GM18517 (cell line): ENCODE data around the gene PARD3.

Experiments used
- ATAC-seq: cut with Tn5 transposase; IDR thresholded peaks from one replicate; pipeline ENCODE4 v1.9.1; 2021; ENCODE audit warnings: mild to moderate bottlenecking, moderate library complexity; ENCODE audit not compliant: unreplicated experiment

The PARD3 gene

DNA sequence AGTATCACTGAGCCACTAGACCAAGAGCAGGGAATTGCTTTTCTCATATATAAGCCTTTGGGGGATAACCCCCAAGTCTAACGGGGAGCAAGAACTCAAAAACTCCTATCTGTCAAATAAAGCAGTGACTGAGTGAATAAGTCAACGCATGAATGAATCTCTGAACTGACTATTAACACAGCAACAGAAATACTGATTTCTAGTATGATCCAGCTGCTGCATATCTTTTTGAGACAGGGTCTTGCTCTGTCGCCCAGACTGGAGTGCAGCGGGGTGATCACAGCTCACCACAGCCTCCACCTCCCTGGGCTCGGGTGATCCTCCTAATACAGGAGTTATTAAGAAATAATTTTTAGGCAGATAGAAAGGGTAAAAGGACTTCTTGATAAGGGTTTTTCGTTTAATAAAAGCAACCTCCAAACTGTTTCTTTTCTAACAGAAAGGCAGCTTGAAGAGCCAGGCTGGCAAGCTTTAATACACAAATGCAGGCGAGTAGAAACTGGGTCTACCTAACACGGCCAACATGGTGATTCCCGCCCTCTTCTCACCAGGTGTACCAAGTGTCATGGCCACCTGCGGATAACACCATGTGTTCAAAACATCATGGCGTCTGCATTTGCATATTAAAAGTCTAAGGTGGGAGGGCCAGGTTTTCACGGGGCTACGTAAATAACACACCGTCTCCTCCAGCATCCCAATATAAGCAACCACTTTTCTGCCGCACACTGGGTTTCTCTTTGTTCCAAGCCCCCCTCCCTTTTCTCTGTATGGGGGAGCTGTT lies 631.9 kb downstream of the PARD3 start:
- no peak for ATAC-seq

DNA sequence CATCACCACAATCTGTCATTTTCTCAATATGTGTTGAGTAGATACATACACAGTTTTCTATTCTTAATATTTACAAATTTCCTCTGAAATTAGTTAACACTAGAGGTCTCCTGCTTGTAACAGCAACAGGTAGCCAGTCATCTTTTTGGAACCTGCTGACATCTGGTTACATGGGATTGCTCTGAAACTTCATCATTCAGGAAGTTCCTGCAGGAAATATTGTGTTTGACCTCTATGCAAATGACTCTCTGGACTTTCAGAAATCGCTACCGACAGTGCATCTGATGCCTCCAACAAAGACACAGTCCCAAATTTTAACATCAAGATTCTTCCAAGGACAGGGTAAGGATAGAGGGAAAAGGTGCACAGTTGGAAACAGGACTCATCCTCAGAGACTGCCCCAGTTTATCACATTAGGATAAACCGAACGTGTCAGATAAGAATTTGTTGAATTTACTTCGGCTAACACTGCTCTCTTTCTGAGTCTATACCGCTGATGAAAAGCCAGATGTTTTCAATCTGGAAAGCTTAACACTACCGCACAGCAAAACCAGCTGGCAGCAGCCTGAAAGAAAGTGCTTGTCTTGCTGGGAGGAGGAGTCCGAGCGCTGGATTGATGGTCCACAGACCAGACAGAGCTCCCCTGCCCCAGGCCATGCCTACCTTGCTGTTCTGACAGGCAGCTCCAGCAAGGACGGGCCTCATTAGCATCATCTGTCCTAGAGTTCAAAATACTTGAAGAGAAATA lies 633.4 kb downstream of the PARD3 start:
- ATAC-seq = no peak

DNA sequence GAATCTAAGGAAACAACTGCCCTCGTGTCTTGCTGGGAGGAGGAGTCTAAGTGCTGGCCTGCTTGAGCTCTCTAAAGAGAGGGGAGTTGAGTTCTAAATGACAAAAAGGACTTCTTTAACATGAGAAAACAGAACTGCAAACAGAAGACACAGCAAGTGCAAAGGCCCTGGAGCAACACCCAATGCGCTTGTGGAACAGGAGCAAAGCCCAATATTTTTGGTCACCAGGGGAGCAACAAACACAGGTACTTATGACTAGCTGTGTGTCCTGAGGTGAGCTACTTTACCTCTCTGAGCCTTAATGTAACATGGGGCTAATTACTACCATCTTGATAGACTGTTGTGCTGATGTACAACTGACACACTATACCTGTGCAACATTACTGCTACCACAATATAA lies 634.3 kb downstream of the PARD3 start:
- ATAC-seq = no peak

DNA sequence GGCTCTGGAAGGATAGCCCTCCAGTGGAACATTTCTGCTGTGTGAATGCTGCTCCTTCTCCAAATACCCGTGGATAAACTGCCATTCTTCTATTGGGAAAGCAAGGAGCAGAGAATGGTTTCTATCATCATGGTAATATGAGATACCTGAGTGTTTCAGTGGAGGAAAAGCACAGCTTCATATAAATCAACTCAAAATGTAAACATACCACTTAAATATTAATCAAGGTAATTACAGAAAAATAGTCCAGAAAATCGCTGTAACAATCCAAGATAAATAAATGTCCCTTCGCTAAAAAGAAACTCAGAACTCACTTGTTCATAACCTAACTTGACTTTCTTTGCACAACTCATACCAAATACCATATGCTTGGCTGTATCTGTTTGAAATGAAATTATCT lies 635.8 kb downstream of the PARD3 start:
- no peak for ATAC-seq

DNA sequence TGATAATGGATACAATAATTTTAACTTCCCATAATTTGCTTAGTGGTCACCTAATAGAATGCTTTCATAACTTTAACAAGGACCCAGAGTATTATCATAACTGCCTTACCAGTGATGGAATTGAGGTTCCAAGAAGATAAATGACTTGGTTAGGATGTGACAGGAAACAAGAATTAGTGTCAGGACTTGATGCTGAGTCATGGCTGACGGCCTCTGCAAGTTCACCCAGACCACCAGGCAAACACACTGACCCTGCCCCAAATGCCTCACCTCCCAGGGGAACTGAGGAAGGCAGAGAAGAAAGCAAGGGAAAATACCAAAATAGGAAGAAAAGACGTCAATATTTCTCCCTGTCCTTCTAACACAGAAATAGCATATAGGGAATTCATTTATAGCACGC lies 636.3 kb downstream of the PARD3 start:
- no peak for ATAC-seq

DNA sequence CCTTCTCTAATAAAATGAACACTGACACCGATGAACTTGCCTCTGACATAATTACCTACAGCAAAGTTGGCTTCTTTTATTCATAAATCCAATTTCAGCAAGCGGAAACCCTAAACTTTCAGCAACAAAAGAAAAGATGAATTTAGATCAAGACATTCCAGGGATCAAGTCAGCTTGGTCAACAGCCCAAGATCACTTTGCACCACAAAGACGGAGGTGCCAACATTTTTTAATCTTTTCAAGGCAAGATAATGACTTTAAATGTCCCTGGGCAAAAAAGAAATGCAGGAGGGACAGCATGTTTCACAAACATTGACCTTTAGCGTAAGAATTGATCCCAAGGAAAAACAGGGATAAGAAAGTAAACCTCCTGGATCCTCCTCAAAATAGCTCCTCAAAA lies 636.9 kb downstream of the PARD3 start:
- ATAC-seq = no peak

DNA sequence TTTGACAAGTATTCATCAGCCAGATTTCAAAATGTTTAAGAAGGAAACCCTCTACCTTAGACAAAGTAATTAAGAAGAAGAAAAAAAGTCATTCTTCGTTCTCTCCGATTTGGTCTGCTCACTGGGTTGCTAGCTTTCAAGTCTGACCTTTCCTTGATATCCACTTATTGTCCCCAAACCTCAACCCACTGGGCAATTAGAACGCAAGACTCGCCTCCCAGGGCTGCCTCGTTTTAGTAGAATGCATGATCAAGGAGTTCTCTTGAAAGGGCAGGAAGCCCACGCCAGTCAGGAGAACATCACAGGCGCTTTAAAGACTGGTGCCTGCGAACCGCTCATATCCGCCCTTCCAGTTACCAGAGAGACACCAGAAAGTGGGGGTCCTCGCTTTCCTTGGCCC lies 637.7 kb downstream of the PARD3 start:
- no peak for ATAC-seq

DNA sequence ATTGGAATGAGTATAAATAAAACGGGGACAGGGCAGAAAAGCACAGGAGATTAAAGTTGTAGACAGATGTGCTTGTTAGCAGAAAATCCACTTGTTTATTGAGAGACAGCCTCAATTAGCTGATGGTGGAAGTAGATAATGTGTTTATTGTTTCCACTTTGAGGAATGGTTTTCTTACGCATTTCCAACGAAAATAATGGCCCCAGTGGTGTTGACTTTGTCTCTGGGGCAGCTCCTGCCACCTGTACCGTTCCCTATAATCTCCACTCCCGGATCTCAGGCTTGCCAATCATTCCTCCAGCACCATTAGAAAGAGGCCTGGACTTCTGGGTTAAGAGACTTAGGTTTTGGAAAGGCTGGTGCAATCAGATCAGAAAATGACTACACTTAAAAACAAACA lies 638.7 kb downstream of the PARD3 start:
- ATAC-seq = no peak

DNA sequence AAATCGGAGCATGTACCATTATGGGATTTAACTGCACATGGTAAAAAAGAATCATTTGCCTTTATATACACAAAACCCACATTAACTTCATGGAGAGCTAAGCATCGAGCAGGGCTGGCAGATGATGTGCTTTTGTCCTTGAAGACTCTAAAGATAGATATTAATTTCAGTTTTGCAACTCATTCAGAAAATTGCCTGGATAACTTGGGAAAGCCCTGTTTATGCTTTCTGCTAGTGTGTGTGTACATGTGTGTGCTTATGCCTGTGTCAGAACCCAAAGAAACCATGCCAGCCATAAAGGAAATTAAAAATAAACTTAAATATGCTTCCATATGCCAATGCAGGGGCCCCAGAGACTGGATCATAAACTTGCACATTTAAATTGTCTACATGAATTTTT lies 640.0 kb downstream of the PARD3 start:
- no peak for ATAC-seq

DNA sequence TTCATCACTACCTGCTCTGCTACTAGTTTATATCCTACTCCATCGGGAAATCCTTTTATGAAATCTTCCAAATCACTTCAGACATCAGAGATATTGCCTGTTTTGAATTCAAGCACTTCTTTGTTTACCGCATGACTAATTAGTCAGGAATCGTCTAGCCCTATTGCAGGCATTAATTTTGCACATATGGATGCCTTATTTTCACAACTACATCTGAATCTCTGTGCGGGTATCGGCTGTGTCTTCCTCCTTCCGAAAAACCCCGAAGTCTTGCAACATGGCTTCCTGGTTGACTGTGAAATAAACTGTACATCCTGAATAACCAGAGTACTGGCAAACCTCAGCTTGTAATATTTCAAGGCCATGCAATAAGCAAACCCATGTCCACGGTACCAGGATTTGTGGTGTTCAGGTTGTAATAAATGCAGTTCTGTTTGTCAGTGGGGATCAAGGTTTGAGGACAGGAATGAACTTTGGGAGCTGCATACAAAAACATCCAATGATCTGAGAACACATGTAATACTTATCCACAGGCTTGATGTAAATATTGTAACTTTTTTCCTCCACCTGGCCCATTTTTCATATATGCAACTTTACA lies 642.1 kb downstream of the PARD3 start:
- ATAC-seq = no peak

DNA sequence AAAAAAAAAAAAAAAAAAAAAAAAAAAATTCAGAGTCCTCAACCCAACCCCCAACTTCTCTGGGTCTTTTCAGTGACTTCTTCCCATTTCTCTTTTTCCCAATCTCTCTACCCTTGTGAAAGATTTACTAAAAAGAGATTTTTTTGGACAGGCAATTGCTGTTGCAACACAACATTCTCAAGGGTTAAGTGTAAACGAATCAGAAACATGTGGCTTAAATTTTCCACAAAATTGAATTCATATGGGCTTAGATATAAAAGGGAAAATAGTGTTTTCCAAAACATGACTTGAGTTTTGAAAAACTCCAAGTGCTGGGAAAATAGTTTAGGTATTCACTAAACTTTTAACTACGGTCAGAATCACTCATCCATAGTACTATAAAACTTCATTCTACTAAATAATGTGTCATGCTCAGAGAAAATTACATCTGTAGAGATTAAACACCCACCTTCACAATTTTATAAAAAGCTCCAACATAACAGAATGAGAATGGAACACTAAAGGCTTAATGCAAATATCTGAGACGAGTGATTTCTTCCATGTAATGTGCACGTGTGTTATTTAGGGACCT lies 643.1 kb downstream of the PARD3 start:
- no peak for ATAC-seq

DNA sequence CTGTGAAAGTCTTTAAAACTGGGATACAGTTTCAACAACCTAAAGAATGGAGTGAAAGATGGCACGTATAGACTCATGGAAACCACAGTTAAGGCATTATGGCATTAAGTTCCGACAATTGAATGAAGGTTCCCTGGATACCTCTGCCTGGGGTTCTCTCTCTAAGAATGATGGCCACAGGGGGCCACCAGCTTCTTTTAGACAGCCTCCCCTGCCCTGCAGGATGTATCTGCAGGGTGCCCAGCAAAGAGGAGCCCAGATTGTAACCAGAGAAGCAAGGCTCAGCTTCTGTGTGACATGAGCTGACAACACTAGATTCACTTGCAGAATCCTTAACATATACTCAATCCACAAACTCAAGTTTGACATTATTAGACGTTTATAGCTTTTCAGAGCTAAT lies 645.4 kb downstream of the PARD3 start:
- ATAC-seq = no peak

DNA sequence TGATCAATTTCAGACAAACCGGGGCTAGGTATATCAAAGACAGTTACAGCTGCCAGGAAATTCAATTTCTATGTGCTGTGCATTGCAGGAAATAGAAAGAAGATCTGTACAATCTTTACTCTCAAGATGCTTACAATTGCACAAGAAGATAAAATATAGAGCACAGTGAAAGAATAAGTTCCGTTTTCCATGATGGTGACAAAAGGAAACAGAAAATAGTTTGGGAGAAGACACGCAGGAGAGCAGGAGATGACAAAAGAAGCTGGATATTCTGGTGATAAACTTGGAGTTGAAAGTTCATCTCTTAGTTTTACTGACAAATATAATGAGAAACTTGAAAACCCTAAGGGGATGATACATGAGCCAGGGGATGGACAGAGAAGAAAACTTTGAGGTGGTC lies 646.0 kb downstream of the PARD3 start:
- ATAC-seq = no peak

DNA sequence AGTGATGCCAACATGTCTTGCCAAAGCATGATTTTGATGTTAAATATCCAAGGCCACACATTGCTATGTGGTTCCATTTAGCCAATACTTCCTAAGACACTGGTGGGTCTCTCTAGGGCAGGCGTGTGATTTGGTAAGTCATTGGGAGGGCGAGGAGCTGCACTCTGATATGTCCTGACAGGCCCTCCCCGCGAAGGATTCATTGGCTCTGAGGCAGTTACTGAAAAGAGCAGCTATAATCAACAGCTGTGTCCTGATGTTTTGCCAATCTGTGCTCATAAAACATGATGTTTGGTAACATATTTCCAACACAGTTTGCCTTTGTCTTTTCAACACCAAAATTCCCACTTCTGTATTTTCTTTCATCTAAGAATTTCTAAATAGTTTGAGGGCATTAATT lies 646.7 kb downstream of the PARD3 start:
- no peak for ATAC-seq

DNA sequence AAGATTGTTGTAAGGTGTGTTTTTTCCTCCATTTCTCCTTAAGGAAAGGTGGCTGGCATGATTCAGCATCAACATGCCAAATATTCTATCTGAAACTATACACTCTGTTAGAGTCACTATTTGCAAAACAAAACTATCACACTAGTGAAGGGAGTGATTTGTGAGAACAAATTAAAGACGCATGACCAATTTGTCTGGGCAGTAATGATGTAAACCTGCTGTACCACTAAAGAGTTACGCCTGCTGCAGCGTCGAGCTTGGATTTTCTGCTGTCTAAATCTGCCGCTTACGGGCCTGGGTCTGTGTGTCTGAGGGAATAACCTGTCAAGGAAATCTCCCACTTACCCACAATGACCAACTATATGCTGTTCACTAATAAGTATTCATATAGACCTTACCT lies 648.3 kb downstream of the PARD3 start:
- no peak for ATAC-seq

DNA sequence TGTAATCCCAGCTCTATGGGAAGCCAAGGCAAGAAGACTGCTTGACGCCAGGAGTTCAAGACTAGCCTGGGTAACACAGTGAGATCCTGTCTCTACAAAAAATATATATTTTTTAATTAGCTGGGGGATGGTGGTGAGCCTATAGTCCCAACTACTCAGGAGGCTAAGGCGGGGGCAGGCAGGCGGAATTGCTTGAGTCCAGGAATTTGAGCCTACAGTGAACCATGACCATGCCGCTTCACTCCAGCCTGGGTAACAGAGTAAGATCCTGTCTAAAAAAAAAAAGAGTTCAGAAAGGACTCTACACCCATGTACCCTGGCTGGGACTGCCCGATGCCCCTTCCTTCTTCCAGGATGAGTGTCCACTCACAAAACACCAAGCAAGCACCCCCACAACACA lies 648.7 kb downstream of the PARD3 start:
- ATAC-seq = no peak

DNA sequence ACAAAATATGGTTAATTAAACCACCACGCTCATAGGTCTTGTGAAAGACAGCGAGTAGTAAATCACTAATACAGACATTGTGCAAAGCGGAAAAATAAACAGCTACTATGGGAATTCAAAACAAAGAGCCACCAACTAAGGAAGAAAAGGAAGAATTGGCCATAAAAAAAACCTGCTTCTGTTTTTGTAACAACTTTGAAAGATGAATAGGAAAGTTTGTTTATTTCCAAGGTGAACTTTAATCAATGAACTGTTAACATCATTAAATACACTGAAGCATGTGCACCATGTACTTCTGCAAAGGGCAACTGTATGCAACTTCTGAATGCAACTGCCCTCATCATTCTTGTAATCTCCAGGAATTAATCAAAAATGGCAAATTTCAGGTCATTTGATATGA lies 651.1 kb downstream of the PARD3 start:
- no peak for ATAC-seq

DNA sequence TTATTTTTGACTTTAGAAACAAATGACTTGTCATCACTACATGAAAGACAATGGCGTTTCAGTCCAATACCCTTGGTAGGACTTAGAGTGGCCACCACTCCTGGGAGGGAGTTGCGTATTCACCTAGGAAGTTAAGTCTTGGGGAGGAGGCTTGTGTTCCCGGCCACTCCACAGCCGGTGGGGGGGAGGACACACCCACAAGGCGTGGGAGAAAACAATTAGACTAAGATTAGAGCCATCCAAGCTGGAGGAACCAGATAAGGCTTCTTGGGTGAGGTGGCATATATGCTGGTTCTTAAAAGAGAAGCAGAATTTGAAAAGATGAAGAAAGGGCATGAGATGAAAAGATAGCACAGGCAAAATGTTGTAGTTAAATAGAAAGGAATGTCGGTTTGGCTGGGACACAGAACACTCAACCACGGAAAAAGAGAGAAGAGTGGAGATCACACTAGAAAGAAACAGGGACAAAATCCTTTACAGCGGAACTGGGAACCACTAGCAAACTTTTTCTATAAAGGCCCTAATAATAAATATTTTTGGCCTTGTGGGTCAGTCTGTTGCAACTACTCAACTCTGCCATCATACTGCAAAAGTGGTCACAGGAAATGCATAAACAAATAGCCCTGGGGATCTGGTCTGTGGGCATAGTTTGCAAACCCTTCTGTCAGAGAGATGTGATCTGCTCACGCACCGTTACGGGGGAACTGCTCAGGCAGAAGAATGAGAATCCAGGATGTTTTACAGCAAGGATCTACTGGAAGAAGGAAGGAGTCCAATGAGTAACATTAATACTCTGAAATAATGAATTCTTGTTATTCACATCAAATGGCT lies 651.8 kb downstream of the PARD3 start:
- no peak for ATAC-seq

DNA sequence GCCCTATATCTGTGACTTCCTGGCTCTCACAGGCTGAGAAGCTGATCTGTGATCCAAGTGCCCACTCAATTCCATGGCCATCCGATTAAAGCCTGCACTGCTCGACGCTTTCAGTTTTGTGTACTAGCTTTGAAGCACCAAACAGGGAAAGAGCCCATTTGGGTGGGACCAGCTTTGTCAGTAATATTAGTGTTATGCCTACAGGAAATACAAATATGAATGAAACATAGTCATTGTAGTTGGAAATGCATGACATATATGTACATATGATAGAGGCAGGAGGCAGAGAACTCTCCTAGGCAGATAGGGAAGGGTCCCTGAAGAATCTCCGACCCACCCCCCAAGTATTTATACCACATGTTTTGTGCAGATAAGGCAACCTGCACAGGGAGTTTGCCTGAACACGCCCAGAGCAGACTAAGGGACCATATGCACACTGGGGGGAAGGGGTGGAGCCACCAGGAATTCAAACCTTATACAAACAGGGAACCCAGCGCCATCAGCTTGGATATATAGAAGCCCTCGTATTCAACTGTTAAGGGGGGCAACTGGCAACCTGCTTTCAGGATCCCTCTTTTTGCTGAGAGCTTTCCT lies 653.2 kb downstream of the PARD3 start:
- ATAC-seq = no peak

DNA sequence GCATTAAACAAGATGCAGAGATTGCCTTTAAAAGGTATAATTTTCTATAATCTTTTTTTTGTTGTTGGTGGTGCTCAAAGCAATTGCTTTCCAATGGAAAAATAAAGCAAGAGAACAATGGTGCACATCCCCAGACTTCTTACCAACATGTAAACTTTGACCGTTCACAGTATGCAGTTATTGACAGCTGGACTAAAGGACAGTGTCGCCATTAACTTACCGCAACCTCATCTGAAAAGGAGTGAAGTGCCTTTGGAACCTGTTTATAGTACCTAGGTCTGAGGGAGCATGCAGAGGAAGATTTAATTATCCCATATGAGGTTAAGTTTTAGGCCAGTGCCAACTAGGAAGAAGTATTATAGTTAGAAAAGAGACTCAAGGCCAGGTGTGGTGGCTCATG lies 654.5 kb downstream of the PARD3 start:
- no peak for ATAC-seq

DNA sequence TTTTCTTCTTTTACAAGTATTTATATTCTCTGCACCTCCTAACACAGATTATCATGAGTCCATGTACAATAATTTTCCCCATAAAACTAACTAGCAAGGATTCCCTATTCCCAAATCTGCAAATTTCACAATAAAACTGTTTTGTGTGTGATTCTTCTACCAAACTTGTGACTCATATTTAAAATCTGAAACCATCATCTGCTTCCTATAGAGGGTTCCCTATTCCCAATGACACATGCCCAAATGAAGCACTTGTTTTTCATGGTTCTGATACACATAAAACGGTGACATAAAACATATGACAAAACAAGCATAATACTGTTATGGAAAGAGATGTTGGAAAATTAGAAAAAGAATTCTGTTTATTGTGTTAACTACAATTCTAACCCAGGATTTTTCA lies 657.6 kb downstream of the PARD3 start:
- no peak for ATAC-seq
